HEK293 (cell line): ENCODE data around the gene FBLN2.

Source experiments
- CTCF ChIA-PET: fragments of 350-600 bp; formaldehyde crosslinking; extraction: SDS; loops from one replicate; lab custom pipeline; 2021; ENCODE audit warnings: antibody characterized with exemption; lab: Yijun Ruan, JAX
- POLR2A ChIA-PET: fragments of 300-600 bp; formaldehyde crosslinking; extraction: SDS; loops from one replicate; lab custom pipeline; 2020; ENCODE audit warnings: antibody characterized with exemption, inconsistent platforms; lab: Yijun Ruan, JAX
- H3K27ac ChIP-seq: fragments of 200-500 bp; sonication (Bioruptor generic); 2 replicates; pipeline ENCODE4 v1.5.1; 2014; ENCODE audit warnings: low read depth, low read length, control low read depth, inconsistent platforms; ENCODE audit errors: extremely low read depth
- H3K36me3 ChIP-seq, 2 experiments: fragments of 200-500 bp in 1 of 2; sonication (Bioruptor generic) in 1 of 2; 1 replicate in 1 of 2; 2 replicates in 1 of 2; pipeline ENCODE4 v1.5.1; 2014 to 2017; ENCODE audit warnings: inconsistent platforms in 2 of 2, low read length in 2 of 2; ENCODE audit not compliant: control insufficient read depth in 2 of 2, insufficient read depth in 1 of 2
- H3K4me1 ChIP-seq: fragments of 200-500 bp; sonication (Bioruptor generic); 2 replicates; pipeline ENCODE4 v1.5.1; 2014; ENCODE audit warnings: mild to moderate bottlenecking, low read length, inconsistent platforms; ENCODE audit not compliant: control insufficient read depth, insufficient read depth
- H3K4me3 ChIP-seq: 2 replicates; pipeline ENCODE4 v1.5.1; 2011; ENCODE audit warnings: low read depth, mild to moderate bottlenecking, control low read depth, low read length, moderate library complexity
- H3K9me3 ChIP-seq: fragments of 200-500 bp; sonication (Bioruptor generic); 2 replicates; pipeline ENCODE4 v1.5.1; 2014; ENCODE audit warnings: low read depth, low read length, inconsistent platforms; ENCODE audit not compliant: control insufficient read depth, insufficient read depth
- GLIS2 ChIP-seq: fragments of 450-650 bp; formaldehyde crosslinking; IDR thresholded peaks from 2 replicates; pipeline ENCODE4 v1.5.1; 2016; ENCODE audit warnings: missing biosample characterization, missing genetic modification characterization
- HOXD13 ChIP-seq: sonication (generic); formaldehyde crosslinking; IDR thresholded peaks from 2 replicates; pipeline ENCODE4 v1.8.0; 2022; ENCODE audit warnings: missing genetic modification reagents, borderline replicate concordance
- IKZF3 ChIP-seq: fragments of 450-650 bp; IDR thresholded peaks from 2 replicates; pipeline ENCODE4 v1.5.0; 2018; ENCODE audit warnings: missing biosample characterization, mild to moderate bottlenecking, missing genetic modification characterization, moderate library complexity
- MZF1 ChIP-seq: fragments of 450-650 bp; formaldehyde crosslinking; IDR thresholded peaks from 2 replicates; pipeline ENCODE4 v1.5.1; 2017; ENCODE audit warnings: missing biosample characterization, missing genetic modification characterization, borderline replicate concordance
- OVOL3 ChIP-seq: fragments of 450-650 bp; formaldehyde crosslinking; IDR thresholded peaks from 2 replicates; pipeline ENCODE4 v1.5.1; 2016; ENCODE audit warnings: missing biosample characterization, missing genetic modification characterization
- PBX3 ChIP-seq: sonication (generic); formaldehyde crosslinking; IDR thresholded peaks from 2 replicates; pipeline ENCODE4 v1.8.1; 2022; ENCODE audit warnings: mild to moderate bottlenecking, moderate library complexity, missing genetic modification reagents
- RBAK ChIP-seq: fragments of 450-650 bp; formaldehyde crosslinking; IDR thresholded peaks from 2 replicates; pipeline ENCODE4 v1.5.1; 2016; ENCODE audit warnings: missing biosample characterization, missing genetic modification characterization
- SALL2 ChIP-seq: fragments of 450-650 bp; formaldehyde crosslinking; IDR thresholded peaks from 2 replicates; pipeline ENCODE4 v1.5.0; 2017; ENCODE audit warnings: missing biosample characterization, mild to moderate bottlenecking, missing genetic modification characterization, borderline replicate concordance
- ZBTB1 ChIP-seq: fragments of 450-650 bp; formaldehyde crosslinking; IDR thresholded peaks from 2 replicates; pipeline ENCODE4 v1.5.1; 2016; ENCODE audit warnings: missing biosample characterization, missing genetic modification characterization
- ZIC2 ChIP-seq: fragments of 450-650 bp; formaldehyde crosslinking; IDR thresholded peaks from 2 replicates; pipeline ENCODE4 v1.5.1; 2016; ENCODE audit warnings: missing biosample characterization, missing genetic modification characterization
- ZNF19 ChIP-seq: fragments of 450-650 bp; formaldehyde crosslinking; IDR thresholded peaks from 2 replicates; pipeline ENCODE4; 2016; ENCODE audit warnings: missing biosample characterization, missing genetic modification characterization, low read depth
- ZNF24 ChIP-seq: fragments of 450-650 bp; formaldehyde crosslinking; IDR thresholded peaks from 2 replicates; pipeline ENCODE4 v1.5.1; 2016; ENCODE audit warnings: missing biosample characterization, missing genetic modification characterization
- ZNF404 ChIP-seq: fragments of 450-650 bp; formaldehyde crosslinking; IDR thresholded peaks from 2 replicates; pipeline ENCODE4 v1.5.1; 2017; ENCODE audit warnings: missing biosample characterization, missing genetic modification characterization
- ZNF423 ChIP-seq: fragments of 450-650 bp; formaldehyde crosslinking; IDR thresholded peaks from 2 replicates; pipeline ENCODE4 v1.5.1; 2016; ENCODE audit warnings: missing biosample characterization, missing genetic modification characterization
- ZNF544 ChIP-seq: fragments of 450-650 bp; formaldehyde crosslinking; IDR thresholded peaks from 2 replicates; pipeline ENCODE4 v1.5.0; 2017; ENCODE audit warnings: missing biosample characterization, missing genetic modification characterization
- ZNF561 ChIP-seq: fragments of 450-650 bp; IDR thresholded peaks from 2 replicates; pipeline ENCODE4 v1.5.1; 2018; ENCODE audit warnings: missing biosample characterization, missing genetic modification characterization, borderline replicate concordance
- ZNF701 ChIP-seq: fragments of 450-650 bp; formaldehyde crosslinking; IDR thresholded peaks from 2 replicates; pipeline ENCODE4 v1.5.1; 2016; ENCODE audit warnings: missing biosample characterization, missing genetic modification characterization
- ZNF76 ChIP-seq: fragments of 450-650 bp; formaldehyde crosslinking; IDR thresholded peaks from 2 replicates; pipeline ENCODE4; 2016; ENCODE audit warnings: low read depth, missing biosample characterization, missing genetic modification characterization, borderline replicate concordance
- ZNF768 ChIP-seq: fragments of 450-650 bp; formaldehyde crosslinking; IDR thresholded peaks from 2 replicates; pipeline ENCODE4 v1.5.1; 2018; ENCODE audit warnings: missing biosample characterization, mild to moderate bottlenecking, missing genetic modification characterization
- ZNF837 ChIP-seq: fragments of 450-650 bp; formaldehyde crosslinking; IDR thresholded peaks from 2 replicates; pipeline ENCODE4 v1.5.1; 2016; ENCODE audit warnings: missing biosample characterization, missing genetic modification characterization
- ZSCAN18 ChIP-seq: fragments of 450-650 bp; formaldehyde crosslinking; IDR thresholded peaks from 2 replicates; pipeline ENCODE4 v1.5.1; 2016; ENCODE audit warnings: missing biosample characterization, missing genetic modification characterization
- TF ChIP-seq, protein P1 (sequence below): fragments of 450-650 bp; formaldehyde crosslinking; IDR thresholded peaks from 2 replicates; pipeline ENCODE4 v1.5.1; 2016; ENCODE audit warnings: missing biosample characterization, missing genetic modification characterization, borderline replicate concordance
- TF ChIP-seq, protein P2 (sequence below): fragments of 450-650 bp; formaldehyde crosslinking; IDR thresholded peaks from 2 replicates; pipeline ENCODE4 v1.5.1; 2017; ENCODE audit warnings: missing biosample characterization, missing genetic modification characterization
- TF ChIP-seq, protein P3 (sequence below): fragments of 450-650 bp; formaldehyde crosslinking; IDR thresholded peaks from 2 replicates; pipeline ENCODE4 v1.5.1; 2016; ENCODE audit warnings: missing biosample characterization, missing genetic modification characterization
- TF ChIP-seq, protein P4 (sequence below): fragments of 450-650 bp; formaldehyde crosslinking; IDR thresholded peaks from 2 replicates; pipeline ENCODE4 v1.5.1; 2017; ENCODE audit warnings: missing biosample characterization, missing genetic modification characterization

Gene FBLN2

DNA sequence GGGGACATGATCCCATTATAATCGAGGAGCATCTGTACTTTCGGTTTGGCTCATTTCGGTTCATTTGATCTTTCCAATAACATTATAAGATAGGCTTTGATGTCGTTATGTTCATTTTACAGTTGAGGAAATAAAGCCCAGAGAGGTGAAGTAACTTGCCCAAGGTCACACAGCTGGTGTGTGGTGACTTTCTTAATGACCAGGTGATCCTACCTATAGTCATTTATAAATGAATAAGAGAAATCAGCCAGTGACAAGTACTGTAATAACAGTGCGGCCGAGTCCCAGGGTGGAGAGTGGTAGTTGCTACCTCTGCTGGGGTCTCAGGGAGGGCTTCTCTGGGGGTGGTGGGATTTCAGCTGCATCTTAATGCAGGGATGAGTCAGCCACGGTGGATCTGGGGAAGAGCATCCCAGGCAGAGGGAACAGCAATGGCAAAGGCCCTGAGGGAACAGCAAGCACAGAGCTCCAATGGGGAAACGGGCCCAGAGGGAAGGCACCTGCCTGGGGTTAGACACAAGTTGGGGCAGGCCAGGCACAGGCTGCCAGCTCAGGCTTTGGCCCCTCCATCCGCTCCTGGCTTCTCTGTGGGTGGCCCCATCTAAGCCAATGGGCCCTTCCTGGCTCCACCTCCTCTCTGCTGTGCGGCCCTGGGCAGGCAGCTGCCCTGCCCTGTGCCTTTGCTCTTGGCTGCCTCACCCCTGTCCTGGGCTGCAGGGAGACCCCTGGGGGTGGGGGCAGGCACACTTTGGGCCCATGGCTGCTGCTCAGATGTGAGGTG is 1.1 kb upstream of the FBLN2 start:
- no peaks in the 10 kb centered on the region for H3K9me3 ChIP-seq
- no peak overlapping the region for H3K4me3 ChIP-seq
- no peaks in the 10 kb centered on the region for H3K36me3 ChIP-seq
- ChIA-PET CTCF (interaction anchor here (0.8 to 1.5 kb wide), 2 partner anchors 52 to 102 kb away, joined by 3 read pairs; no protein-coding TSS in a partner anchor), POLR2A (no interaction called here)
- H3K4me1 ChIP-seq: no peaks in the 10 kb centered on the region
- H3K27ac ChIP-seq: no peak overlapping the region
- TF ChIP-seq MZF1 (tag by site-specific recombination) (no peak), ZNF561 (no peak), ZSCAN18 (tag by site-specific recombination) (no peak), ZIC2 (peak; percentile 78), HOXD13 (no peak), SALL2 (tag by site-specific recombination) (no peak), ZNF701 (tag by site-specific recombination) (no peak), GLIS2 (tag by site-specific recombination) (peak; percentile 18; the same call in 1 of the 2 replicates), ZNF404 (tag by site-specific recombination) (no peak), IKZF3 (tag by site-specific recombination) (no peak), ZNF76 (tag by site-specific recombination) (no peak), ZNF837 (tag by site-specific recombination) (no peak), ZBTB1 (tag by site-specific recombination) (no peak), ZNF544 (tag by site-specific recombination) (no peak), OVOL3 (tag by site-specific recombination) (no peak), ZNF768 (0 out of 2 replicates have a peak, but pooled peaks have one; percentile 77), ZNF19 (no peak), PBX3 (no peak), ZNF24 (tag by site-specific recombination) (no peak), ZNF423 (tag by site-specific recombination) (no peak), RBAK (tag by site-specific recombination) (no peak)
- TF ChIP-seq, protein P1, sequence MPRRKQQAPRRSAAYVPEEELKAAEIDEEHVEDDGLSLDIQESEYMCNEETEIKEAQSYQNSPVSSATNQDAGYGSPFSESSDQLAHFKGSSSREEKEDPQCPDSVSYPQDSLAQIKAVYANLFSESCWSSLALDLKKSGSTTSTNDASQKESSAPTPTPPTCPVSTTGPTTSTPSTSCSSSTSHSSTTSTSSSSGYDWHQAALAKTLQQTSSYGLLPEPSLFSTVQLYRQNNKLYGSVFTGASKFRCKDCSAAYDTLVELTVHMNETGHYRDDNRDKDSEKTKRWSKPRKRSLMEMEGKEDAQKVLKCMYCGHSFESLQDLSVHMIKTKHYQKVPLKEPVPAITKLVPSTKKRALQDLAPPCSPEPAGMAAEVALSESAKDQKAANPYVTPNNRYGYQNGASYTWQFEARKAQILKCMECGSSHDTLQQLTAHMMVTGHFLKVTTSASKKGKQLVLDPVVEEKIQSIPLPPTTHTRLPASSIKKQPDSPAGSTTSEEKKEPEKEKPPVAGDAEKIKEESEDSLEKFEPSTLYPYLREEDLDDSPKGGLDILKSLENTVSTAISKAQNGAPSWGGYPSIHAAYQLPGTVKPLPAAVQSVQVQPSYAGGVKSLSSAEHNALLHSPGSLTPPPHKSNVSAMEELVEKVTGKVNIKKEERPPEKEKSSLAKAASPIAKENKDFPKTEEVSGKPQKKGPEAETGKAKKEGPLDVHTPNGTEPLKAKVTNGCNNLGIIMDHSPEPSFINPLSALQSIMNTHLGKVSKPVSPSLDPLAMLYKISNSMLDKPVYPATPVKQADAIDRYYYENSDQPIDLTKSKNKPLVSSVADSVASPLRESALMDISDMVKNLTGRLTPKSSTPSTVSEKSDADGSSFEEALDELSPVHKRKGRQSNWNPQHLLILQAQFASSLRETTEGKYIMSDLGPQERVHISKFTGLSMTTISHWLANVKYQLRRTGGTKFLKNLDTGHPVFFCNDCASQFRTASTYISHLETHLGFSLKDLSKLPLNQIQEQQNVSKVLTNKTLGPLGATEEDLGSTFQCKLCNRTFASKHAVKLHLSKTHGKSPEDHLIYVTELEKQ: no peak
- TF ChIP-seq, protein P2, sequence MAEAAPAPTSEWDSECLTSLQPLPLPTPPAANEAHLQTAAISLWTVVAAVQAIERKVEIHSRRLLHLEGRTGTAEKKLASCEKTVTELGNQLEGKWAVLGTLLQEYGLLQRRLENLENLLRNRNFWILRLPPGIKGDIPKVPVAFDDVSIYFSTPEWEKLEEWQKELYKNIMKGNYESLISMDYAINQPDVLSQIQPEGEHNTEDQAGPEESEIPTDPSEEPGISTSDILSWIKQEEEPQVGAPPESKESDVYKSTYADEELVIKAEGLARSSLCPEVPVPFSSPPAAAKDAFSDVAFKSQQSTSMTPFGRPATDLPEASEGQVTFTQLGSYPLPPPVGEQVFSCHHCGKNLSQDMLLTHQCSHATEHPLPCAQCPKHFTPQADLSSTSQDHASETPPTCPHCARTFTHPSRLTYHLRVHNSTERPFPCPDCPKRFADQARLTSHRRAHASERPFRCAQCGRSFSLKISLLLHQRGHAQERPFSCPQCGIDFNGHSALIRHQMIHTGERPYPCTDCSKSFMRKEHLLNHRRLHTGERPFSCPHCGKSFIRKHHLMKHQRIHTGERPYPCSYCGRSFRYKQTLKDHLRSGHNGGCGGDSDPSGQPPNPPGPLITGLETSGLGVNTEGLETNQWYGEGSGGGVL: no peak
- TF ChIP-seq, protein P3, sequence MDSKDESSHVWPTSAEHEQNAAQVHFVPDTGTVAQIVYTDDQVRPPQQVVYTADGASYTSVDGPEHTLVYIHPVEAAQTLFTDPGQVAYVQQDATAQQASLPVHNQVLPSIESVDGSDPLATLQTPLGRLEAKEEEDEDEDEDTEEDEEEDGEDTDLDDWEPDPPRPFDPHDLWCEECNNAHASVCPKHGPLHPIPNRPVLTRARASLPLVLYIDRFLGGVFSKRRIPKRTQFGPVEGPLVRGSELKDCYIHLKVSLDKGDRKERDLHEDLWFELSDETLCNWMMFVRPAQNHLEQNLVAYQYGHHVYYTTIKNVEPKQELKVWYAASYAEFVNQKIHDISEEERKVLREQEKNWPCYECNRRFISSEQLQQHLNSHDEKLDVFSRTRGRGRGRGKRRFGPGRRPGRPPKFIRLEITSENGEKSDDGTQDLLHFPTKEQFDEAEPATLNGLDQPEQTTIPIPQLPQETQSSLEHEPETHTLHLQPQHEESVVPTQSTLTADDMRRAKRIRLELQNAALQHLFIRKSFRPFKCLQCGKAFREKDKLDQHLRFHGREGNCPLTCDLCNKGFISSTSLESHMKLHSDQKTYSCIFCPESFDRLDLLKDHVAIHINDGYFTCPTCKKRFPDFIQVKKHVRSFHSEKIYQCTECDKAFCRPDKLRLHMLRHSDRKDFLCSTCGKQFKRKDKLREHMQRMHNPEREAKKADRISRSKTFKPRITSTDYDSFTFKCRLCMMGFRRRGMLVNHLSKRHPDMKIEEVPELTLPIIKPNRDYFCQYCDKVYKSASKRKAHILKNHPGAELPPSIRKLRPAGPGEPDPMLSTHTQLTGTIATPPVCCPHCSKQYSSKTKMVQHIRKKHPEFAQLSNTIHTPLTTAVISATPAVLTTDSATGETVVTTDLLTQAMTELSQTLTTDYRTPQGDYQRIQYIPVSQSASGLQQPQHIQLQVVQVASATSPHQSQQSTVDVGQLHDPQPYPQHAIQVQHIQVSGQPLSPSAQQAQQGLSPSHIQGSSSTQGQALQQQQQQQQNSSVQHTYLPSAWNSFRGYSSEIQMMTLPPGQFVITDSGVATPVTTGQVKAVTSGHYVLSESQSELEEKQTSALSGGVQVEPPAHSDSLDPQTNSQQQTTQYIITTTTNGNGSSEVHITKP (tag by site-specific recombination): peak; percentile 60
- TF ChIP-seq, protein P4, sequence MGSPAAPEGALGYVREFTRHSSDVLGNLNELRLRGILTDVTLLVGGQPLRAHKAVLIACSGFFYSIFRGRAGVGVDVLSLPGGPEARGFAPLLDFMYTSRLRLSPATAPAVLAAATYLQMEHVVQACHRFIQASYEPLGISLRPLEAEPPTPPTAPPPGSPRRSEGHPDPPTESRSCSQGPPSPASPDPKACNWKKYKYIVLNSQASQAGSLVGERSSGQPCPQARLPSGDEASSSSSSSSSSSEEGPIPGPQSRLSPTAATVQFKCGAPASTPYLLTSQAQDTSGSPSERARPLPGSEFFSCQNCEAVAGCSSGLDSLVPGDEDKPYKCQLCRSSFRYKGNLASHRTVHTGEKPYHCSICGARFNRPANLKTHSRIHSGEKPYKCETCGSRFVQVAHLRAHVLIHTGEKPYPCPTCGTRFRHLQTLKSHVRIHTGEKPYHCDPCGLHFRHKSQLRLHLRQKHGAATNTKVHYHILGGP (tag by site-specific recombination): no peak
